SIG-M5 treated with dmso at 0.1 percent for 504 hours (cell line): ENCODE results near the gene GLB1L.
A peak's percentile ranks its signal among the peaks of the same experiment; 100 is the strongest.
"Not testable (repeated sequence)": the region's sequence is repeated elsewhere in the genome, so short reads cannot be mapped to it uniquely, and the experiment has no call there.

Experiments
- DNase-seq: peaks from one replicate; lab custom pipeline; 2025; ENCODE audit not compliant: unreplicated experiment; lab: John Stamatoyannopoulos, UW

Gene GLB1L

DNA sequence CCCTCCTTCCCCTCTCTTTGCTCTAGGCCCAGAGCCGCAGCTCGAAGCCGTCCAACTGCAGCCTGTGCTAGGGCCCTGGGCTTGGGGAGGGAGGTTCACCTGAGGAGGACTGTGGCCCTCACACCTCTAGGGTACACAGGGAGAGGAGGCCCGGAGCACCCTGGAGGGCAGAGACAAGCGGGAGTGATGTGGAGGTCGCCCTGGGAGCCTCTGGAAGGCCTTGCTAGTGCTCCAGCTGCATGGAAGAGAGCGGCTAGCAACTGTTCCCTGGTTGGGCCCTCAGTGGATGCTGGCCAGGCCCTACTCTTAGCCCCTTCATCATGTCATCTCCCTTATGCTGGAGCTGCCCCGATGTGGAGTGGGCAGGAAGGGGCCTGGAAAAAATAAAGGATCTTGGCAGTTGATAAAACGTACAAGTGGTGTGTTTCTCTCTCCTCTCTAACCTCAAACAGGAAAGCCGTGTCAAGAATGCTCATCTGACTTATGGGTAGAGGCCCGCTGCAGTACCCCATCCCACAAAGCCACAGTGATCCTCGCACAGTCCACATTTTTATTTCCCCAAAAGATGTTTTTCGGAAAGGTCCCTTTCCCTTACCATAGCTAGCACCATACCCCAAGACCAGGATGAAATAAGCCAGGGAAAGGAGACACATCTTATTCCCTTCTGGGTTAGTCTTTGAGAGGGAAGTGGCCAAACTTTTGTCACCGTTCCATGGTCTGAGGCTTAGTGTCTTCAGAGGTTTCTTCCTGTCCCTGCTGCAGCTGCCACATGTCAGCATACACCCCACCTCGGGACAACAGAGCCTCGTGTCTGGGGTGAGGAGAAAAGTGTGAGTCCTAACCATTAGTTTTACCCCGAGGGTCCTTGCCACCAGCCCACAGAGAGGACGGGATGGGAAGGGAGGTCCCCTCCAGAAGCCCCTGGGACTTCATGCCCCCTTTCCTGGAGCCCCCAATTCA is 35.7 kb downstream of the GLB1L start:
- DNase-seq: no peak

DNA sequence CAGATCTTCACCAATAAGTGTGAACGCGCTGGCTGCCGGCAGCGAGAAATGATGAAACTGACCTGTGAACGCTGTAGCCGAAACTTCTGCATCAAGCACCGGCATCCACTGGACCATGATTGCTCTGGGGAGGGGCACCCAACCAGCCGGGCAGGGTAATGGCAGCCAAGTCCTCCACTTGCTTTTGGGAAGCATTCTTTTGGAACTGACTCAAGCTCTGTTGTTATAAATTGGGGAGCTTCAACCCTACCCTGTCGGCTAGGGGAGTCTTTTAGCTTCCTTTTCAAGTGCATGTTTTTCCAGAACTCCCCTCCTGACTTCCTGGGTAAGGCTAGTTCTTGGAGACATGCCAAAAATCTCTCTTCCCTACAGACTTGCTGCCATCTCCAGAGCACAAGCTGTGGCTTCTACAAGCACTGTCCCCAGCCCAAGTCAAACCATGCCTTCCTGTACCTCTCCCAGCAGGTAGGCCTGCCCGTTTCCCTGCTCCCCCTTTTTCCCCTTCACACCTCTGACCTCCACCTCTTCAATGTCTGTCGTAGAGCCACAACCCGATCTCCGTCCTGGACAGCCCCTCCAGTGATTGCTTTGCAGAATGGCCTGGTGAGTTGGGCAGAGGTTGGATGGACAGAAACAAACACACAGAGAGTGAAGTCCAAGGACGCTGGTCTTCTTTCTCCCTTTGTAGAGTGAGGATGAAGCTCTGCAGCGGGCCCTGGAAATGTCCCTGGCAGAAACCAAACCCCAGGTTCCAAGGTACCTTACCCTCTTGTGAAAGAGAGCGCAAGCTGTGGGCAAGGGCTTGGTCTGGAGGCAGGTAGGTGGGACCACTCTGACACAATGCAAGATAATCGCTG is 37.1 kb downstream of the GLB1L start:
- no peak for DNase-seq

DNA sequence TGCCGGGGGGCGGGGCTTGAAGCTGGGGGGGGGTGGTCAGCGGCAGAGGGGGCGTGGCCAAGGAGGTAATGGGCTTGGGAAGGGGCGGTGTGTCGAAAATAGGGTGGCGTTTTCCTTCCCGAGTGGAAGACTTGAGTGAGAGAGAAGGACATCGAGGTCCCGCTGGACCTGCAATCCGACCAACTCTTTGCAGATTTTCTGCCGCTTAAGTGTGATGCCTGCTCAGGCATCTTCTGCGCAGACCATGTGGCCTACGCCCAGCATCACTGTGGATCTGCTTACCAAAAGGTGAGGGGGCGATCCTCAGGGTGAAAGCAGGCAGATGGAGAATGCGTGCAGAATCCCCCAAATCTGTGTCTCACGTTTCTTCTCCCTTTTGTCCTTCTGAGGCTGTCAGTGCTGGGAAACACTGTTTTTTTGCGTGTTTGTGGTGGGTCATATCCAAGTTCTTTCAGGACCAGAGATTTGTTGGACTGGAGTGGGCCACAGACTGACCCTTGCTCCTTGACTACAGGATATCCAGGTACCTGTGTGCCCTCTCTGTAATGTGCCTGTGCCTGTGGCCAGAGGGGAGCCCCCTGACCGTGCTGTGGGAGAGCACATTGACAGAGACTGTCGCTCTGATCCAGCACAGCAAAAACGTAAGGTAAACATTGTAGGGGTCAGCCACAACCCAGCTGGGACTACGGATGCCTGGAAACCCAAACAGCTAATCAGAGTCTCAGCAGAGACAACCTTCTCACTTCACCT is 37.9 kb downstream of the GLB1L start:
- no peak for DNase-seq

DNA sequence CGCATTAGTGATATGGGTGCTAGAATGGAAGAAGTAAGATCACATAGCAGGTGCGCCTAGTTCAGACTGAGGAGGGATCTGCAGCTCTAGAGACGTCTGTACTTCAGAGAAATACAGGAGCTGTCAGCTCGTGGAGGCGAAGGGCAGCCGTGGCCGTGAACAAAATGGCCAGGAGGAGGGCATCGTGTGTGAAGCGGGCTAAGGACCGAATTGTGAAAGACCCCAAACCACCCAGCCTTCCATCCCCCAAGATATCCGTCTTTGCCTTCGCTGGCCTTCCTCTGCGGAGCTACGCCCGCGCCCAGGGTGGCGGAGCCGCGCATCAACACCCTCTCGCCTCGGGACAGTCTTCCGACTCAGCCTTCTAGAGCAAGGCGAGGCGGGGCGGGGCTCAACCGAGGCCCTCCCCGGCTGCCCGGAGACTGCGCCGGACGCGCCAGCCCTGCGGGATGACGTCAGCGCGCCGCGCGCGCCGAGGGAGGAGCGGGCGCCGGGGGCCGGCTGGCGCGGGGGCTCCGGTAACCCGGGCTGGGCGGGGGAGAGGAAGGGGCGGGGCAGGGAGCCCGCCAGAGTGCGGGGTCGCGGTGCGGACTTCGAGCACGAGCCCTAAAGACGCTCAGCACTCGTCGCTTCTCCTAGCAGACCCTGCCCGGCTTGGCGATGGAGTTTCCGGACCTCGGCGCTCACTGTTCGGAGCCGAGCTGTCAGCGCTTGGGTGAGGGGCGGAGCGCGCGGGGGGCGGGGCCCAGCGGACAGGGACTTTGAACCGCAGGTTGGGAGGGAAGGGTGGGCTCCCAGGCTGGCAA is 38.7 kb downstream of the GLB1L start, which contains the start of gene ZFAND2B:
TSS of gene ZFAND2B (plus strand) at position 455 of the 806 bp plus-strand sequence. CDS start at position 661, 206 bp downstream.
- peak; percentile 95 for DNase-seq

DNA sequence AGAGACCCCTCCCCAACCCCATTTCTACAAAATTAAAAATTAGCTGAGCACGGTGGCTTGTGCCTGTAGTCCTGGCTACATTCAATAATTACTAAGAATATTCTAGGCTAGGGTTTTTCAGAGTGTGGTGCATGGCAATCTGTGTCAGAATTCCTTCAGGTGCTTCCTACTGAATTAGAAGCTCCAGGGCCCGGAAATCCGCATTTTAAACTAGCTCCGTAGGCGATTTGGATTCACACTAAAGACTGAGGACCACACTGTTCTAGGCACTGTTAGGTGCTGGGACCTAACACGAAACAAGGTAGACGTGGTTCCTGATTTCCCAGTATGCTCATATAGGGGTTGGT is 39.3 kb downstream of the GLB1L start:
- DNase-seq: no peak

DNA sequence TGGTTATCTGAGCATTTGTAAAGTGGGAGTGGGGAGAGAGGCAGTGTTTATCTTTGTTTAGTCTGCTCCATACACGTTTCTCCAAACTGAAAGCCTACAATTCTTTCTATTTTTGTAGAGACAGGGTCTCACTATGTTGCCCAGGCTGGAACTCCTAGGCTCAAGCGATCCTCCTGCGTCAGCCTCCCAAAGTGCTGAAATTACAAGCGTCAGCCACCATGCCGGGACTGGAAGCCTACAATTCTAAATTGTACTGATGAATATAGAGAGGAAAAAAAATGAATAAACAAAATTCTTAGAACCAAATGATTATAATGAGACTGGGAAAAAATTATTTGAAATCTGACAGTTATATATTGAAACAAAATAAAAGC is 40.1 kb downstream of the GLB1L start:
- DNase-seq: no peak

DNA sequence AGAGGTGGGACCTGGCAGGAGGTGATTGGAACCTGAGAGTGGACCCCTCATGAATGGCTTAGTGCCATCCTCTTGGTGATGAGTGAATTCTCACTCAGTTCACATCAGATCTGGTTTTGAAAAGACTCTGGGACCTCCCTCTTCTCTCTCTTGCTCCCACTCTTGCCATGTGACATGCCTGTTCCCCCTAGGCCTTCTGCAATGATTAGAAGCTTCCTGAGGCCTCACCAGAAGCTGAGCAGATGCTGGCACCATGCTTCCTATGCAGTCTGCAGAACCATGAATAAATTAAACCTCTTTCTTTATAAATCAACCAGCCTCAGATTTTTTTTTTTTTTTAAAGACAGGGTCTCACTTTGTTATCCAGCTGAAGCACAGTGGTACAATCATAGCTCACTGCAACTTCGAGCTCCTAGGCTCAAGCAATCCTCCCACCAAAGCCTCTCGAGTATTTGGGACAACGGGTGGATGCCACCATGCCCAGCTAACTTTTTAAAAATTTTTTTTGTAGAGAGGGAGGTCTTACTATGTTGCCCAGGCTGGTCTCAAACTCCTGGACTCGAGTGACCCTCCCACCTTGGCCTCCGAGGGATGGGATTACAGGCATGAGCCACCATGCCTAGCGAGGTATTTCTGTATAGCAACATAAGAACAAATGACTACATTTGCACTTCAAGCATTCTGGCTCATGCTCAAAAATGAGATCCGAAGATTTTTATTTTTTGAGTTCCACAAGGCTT is 40.6 kb downstream of the GLB1L start:
- no peak for DNase-seq

DNA sequence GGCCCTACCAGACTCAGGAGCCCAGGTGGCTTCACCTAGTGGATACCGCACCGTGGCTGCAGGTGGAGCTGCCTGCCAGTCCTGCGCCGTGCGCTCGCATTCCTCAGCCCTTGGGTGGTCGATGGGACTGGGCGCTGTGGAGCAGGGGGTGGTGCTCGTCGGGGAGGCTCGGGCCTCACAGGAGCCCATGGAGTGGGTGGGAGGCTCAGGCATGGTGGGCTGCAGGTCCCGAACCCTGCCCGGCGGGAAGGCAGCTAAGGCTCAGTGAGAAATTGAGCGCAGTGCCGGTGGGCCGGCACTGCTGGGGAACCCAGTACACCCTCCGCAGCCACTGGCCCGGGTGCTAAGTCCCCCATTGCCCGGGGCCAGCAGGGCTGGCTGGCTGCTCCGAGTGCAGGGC is 43.9 kb downstream of the GLB1L start:
- DNase-seq: not testable (repeated sequence)

DNA sequence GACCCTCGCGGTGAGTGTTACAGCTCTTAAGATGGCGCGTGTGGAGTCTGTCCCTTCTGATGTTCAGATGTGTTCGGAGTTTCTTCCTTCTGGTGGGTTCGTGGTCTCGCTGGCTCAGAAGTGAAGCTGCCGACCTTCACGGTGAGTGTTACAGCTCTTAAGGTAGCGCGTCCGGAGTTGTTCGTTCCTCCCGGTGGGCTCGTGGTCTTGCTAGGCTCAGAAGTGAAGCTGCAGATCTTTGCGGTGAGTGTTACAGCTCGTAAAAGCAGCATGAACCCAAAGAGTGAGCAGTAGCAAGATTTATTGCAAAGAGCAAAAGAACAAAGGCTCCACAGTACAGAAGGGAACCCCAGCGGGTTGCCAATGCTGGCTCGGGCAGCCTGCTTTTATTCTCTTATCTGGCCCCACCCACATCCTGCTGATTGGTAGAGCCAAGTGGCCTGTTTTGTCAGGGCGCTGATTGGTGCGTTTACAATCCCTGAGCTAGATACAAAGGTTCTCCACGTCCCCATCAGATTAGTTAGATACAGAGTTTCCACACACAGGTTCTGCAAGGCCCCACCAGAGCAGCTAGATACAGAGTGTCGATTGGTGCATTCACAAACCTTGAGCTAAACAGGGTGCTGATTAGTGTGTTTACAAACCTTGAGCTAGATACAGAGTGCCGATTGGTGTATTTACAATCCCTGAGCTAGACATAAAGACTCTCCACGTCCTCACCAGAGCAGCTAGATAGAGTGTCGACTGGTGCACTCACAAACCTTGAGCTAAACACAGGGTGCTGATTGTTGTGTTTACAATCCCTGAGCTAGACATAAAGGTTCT is 44.5 kb downstream of the GLB1L start:
- not testable (repeated sequence) for DNase-seq

DNA sequence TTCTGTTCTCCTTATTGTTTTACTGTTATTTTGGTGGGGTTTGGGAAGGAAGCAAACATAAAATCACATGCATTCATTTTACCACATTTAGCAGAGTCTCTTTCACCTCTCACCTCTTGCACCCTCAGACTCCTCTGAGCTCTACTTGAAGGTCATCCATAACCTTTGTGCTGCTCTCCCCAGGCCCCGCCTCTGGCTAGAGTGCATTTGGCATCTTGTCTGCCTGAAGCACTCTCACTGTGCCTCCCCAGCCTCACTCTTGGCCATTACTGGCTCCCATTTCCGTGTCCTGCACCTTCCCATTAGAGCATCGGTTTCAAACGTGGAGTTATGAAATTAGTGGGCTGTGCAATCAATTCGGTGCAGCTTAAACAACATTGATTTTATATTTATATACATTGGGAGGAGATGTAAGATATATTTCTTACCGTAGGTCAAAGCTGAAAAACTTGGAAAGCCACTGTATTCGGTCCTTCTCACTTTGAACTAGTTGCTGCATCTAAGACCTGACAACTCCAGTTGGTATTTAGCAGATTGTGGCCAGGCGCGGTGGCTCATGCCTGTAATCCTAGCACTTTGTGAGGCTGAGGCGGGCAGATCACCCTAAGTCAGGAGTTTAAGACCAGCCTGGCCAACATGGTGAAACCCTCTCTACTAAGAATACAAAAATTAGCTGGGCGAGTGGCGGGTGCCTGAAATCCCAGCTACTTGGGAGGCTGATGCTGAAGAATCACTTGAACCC is 45.6 kb downstream of the GLB1L start:
- DNase-seq: no peak

DNA sequence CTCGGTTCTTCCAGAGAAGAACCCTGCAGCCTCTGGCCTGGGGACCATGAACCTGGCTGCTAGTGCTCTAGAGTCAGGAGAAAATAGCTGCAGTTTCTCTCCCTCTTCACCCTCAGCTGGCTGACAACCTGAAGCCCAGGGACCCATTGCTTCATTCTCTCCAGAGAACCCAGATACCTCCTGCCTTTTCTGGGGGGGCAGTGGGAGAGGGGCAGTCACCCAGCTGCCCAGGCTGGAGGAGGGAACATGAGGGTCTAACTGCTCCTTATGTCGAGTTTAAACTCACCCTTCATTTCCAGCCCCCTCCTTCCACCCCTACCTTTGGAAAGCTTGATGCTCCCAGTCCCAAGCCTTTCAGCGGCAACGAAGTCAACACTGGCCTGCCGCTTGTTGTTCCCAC is 46.3 kb downstream of the GLB1L start:
- no peak for DNase-seq

DNA sequence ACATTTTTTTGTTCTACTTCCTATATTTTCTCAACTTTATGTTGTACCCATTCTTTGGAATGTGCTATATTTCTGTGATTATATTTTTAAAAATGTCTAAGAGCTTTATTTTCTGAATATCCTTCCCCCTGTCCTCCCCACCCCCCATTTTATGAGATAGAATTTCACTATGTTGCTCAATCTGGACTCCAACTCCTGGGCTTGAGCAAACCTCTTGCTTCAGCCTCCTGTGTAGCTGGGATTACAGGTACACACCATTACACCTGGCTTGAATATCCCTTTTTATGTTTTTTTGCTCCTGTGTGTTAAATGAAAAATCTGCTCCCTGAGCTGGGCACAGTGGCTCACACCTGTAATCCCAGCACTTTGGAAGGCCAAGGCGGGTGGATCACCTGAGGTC is 47.9 kb downstream of the GLB1L start:
- DNase-seq: no peak

DNA sequence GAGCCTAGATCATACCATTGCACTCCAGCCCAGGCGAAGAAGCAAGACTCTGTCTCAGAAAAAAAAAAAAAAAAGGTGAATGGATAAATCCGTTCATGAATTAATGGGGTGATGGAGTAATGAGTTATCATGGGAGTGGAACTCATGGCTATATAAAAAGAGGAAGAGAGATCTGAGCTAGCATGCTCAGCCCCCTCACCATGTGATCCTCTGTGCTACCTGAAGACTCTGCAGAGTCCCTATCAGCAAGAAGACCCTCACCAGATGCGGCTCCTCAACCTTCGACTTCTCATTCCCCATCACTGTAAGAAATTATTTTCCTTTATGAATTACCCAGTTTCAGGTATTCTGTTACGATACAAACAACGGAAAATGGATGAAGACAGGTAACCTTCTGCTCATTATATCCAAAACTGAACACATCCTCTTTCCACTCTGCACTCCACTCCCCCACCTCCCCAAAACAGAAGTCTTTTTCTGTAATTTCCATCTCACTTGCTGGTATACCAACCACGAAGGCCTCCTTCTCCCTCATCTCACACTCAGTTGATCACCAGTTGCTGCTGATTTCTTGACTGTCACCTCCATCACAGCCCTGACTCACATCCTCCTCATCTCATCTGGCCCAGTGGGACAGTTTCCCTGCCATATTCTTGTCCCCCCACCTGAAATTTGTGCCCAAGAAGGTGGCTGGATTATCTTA is 58.3 kb downstream of the GLB1L start:
- DNase-seq: no peak
